Stomach (tissue), 9 donors: ENCODE measurements around the gene PTPRE. TPM values are rescaled to one million over a fixed set of nuclear protein-coding genes. Genes with fewer than 3 reads are reported as not detected.

ENCODE experiments used
- DNase-seq, 2 donors: peaks; one replicate each; pipeline versions ENCODE4 v3.0.0 to v3.0.0-alpha.2; 2013 to 2019
- H3K27ac ChIP-seq, 5 donors: fragments of 200-600 bp in 4 of 5; sonication (generic) in 4 of 5; one replicate each; pipeline ENCODE4 v1.5.1; 2013 to 2019; ENCODE audit warnings: mild to moderate bottlenecking in 1 of 5, moderate library complexity in 1 of 5
- H3K27me3 ChIP-seq, 3 donors: fragments of 200-600 bp; sonication (generic); one replicate each; pipeline ENCODE4 v1.5.1; 2017 to 2019; ENCODE audit warnings: mixed run types in 1 of 3
- H3K36me3 ChIP-seq, 4 donors: fragments of 200-600 bp; sonication (generic); 1 replicate in 3 of 4; 2 replicates in 1 of 4; pipeline ENCODE4 v1.5.1; 2016 to 2019
- H3K4me1 ChIP-seq, 4 donors: fragments of 200-600 bp; sonication (generic); one replicate each; pipeline ENCODE4 v1.5.1; 2016 to 2019
- H3K4me3 ChIP-seq, 4 donors: fragments of 200-600 bp; sonication (generic) in 3 of 4; one replicate each; pipeline ENCODE4 v1.5.1; 2016 to 2019; ENCODE audit warnings: mild to moderate bottlenecking in 1 of 4
- H3K9me3 ChIP-seq, 4 donors: fragments of 200-600 bp; sonication (generic); one replicate each; pipeline ENCODE4 v1.5.1; 2016 to 2019
- CTCF ChIP-seq, 7 experiments: fragments of 450-650 bp in 4 of 7; fragments of 200-600 bp in 3 of 7; sonication (generic) in 3 of 7; IDR thresholded peaks; one replicate each; pipeline ENCODE4 v1.5.1; 2016 to 2019; ENCODE audit warnings: antibody characterized with exemption in 7 of 7, control low read depth in 2 of 7, mild to moderate bottlenecking in 1 of 7
- EP300 ChIP-seq: sonication (generic); formaldehyde crosslinking; IDR thresholded peaks from one replicate; pipeline ENCODE4 v1.6.1; 2017; ENCODE audit warnings: antibody characterized with exemption
- POLR2A ChIP-seq, 4 donors: fragments of 450-650 bp; IDR thresholded peaks; one replicate each; pipeline ENCODE4 v1.6.1; 2016; ENCODE audit warnings: antibody characterized with exemption in 4 of 4, control low read depth in 2 of 4, mild to moderate bottlenecking in 1 of 4, moderate library complexity in 1 of 4
- POLR2AphosphoS5 ChIP-seq, 3 donors: sonication (generic); formaldehyde crosslinking; IDR thresholded peaks; one replicate each; pipeline ENCODE4 v1.6.1; 2016; ENCODE audit warnings: antibody characterized with exemption in 3 of 3
- WGBS, 5 donors: extraction: QIAGEN DNeasy Blood & Tissue Kit in 3 of 5; methylation state at CpG; one replicate each; pipeline versions ENCODE4 v1.1.5 to v1.1.7; 2013 to 2018; 5-methylcytosine and 5-hydroxymethylcytosine counted together
- intact Hi-C: fragments of 100-400 bp; cut with DNase I; formaldehyde crosslinking; loops from one replicate; pipeline ENCODE4 v1.15.1; 2023; ENCODE audit warnings: low total_unique reads
- polyA plus RNA-seq, 3 donors: library from polyadenylated mRNA; stranded (reverse); fragments of 200-250 nt; gene quantifications; one replicate each; pipeline ENCODE4 v1.2.3, GENCODE V29; 2013
- total RNA-seq, 5 donors: library from RNA; depleted of rRNA; stranded (reverse); fragments of >200 nt; gene quantifications; one replicate each; pipeline versions ENCODE4 v1.1.0 to v1.2.3, GENCODE V29; 2014 to 2016
- donor health status: healthy with polysubstance abuse.
- donor health status: Bipolar disorder and iron deficiency.
- donor health status: healthy.

Gene PTPRE
- total and polyA plus RNA-seq, 8 donors = 4.0 to 26.4 (median 8.9) TPM

GRCh38 chr10:127915324-127915723 lies 8.4 kb downstream of the PTPRE start:
- intact Hi-C loops = no loop called here
- Histone ChIP-seq H3K4me1 (peaks cover 6 to 23% (median 8%) of the 10 kb centered on the region in 4 donors), H3K27me3 (no peaks in the 10 kb centered on the region), H3K36me3 (no peaks in the 10 kb centered on the region), H3K27ac (no peak overlapping the region), H3K4me3 (no peak overlapping the region), H3K9me3 (no peaks in the 10 kb centered on the region)
- WGBS, 5 donors = 82 to 89% (median 87%) methylated on average over 4 of the region's 4 CpGs
- TF ChIP-seq CTCF (IDR thresholded peaks at IDR 0.05) (no peak), POLR2A (IDR thresholded peaks at IDR 0.05) (no peak), EP300 (no peak), POLR2AphosphoS5 (IDR thresholded peaks at IDR 0.05) (no peak)
- no peak for DNase-seq

- no peaks in the 10 kb centered on the region for H3K9me3 ChIP-seq
- H3K27me3 ChIP-seq = no peaks in the 10 kb centered on the region
- DNase-seq = no peak
- WGBS, 5 donors = 91 to 97% (median 95%) methylated on average over 9 of the region's 9 CpGs
- no peak for TF ChIP-seq POLR2AphosphoS5 (IDR thresholded peaks at IDR 0.05)
- no peak for TF ChIP-seq POLR2A (IDR thresholded peaks at IDR 0.05)
- TF ChIP-seq EP300 = no peak
- TF ChIP-seq CTCF (IDR thresholded peaks at IDR 0.05) = no peak
- no peaks in the 10 kb centered on the region for H3K36me3 ChIP-seq
- intact Hi-C loops = no loop called here
- no peak overlapping the region for H3K4me3 ChIP-seq
- H3K4me1 ChIP-seq = peaks cover under 1 to 32% (median 12%) of the 10 kb centered on the region in 4 donors
- H3K27ac ChIP-seq = no peak overlapping the region
Observed at GRCh38 chr10:127916826-127917225, 9.9 kb downstream of the PTPRE start.

DNA sequence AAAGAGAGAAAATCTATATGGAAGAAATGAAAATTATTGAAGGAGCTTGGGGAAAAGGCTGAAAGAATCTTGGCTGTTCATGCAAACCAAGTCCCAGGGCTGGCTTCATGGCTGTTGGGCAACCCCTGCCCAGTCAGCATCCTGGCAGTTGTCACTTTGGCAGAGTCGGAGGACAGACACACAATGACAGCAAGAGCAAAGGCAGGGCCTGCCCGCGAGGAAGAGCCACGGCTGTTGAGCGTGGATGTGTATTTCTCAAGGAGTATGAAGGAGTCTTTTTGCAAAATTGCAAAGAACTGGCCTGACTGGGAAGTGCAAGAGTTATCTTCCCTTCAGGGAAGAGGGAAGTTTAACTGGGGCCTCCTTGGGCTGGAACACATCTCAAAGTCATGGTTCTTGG lies 11.7 kb downstream of the PTPRE start:
- WGBS, 5 donors = 81 to 99% (median 93%) methylated on average over 5 of the region's 5 CpGs

GRCh38 chr10:127919418-127920271 lies 12.7 kb downstream of the PTPRE start:
- intact Hi-C loops = no loop called here
- Histone ChIP-seq H3K4me3 (no peak overlapping the region), H3K9me3 (no peaks in the 10 kb centered on the region), H3K36me3 (no peaks in the 10 kb centered on the region), H3K27me3 (no peaks in the 10 kb centered on the region), H3K27ac (peak overlapping the region in 3 of 5 donors; percentile 35 to 79 (median 56)), H3K4me1 (peaks cover 19 to 60% (median 26%) of the 10 kb centered on the region in 4 donors)
- DNase-seq = no peak
- WGBS, 5 donors = 49 to 63% (median 57%) methylated on average over 12 of the region's 12 CpGs
- TF ChIP-seq POLR2AphosphoS5 (IDR thresholded peaks at IDR 0.05) (no peak), POLR2A (IDR thresholded peaks at IDR 0.05) (no peak), EP300 (no peak), CTCF (IDR thresholded peaks at IDR 0.05) (no peak)

More for the DNA sequence above, 11.7 kb downstream of the PTPRE start:
- no peak overlapping the region for H3K4me3 ChIP-seq
- intact Hi-C loops = no loop called here
- no peaks in the 10 kb centered on the region for H3K36me3 ChIP-seq
- H3K9me3 ChIP-seq = no peaks in the 10 kb centered on the region
- H3K4me1 ChIP-seq = peaks cover 18 to 49% (median 25%) of the 10 kb centered on the region in 4 donors
- H3K27me3 ChIP-seq = no peaks in the 10 kb centered on the region
- H3K27ac ChIP-seq = peak overlapping the region in 2 of 5 donors; percentile 33 to 79
- TF ChIP-seq POLR2AphosphoS5 (IDR thresholded peaks at IDR 0.05) (no peak), CTCF (IDR thresholded peaks at IDR 0.05) (no peak), POLR2A (IDR thresholded peaks at IDR 0.05) (no peak), EP300 (no peak)
- no peak for DNase-seq
